NOMO-1 treated with DMSO at 0.1 percent for 48 hours (cell line): Measurements from ENCODE around the gene RPL6.
A peak's percentile ranks its signal among the peaks of the same experiment; 100 is the strongest.
"Not testable (repeated sequence)": the region's sequence is repeated elsewhere in the genome, so short reads cannot be mapped to it uniquely, and the experiment has no call there.

Source experiments
- DNase-seq: peaks from one replicate; lab custom pipeline; 2025; ENCODE audit not compliant: unreplicated experiment; lab: John Stamatoyannopoulos, UW

RPL6 gene

DNA sequence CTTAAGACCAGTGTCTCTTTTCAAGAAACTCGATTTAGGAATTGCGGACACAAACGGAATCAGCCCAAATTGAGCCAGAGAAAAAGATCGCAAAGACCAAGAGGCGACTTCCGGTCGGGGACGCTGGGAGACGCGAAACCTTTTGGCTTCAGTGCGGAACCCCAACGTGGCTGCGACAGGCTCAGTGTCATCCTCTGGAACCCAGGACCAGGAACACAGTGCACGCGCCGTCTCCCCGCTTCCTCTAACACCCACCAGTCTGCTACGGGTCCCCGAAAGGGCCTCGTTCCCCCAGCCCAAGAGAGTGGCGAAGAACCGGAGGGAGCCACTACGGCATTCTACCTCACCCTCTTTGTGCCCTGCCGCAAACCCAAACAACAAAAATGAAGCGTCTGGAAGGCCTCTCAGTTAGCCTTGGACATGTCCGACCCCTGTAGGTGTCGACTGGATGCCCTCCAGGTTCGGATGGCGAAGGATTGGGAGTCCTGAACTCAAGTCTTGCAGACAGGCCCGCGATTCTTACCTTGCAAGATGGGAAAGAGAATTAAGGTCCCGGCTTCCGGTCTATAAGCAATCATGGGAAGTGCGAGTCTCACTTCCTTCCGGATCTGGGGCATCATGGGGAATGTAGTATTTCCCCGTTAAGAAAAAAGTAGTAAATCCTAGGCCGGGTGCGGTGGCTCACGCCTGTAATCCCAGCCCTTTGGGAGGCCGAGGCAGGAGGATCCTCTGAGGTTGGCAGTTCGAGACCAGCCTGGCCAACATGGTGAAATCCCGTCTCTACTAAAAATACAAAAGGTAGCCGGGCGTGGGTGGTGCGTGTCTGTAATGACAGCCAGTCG is at the start of gene RPL6:
TSS of gene RPL6 (minus strand) at position 542 of the 842 bp plus-strand sequence. CDS start 949 bp downstream, outside the sequence.
- peak; percentile 93 for DNase-seq

DNA sequence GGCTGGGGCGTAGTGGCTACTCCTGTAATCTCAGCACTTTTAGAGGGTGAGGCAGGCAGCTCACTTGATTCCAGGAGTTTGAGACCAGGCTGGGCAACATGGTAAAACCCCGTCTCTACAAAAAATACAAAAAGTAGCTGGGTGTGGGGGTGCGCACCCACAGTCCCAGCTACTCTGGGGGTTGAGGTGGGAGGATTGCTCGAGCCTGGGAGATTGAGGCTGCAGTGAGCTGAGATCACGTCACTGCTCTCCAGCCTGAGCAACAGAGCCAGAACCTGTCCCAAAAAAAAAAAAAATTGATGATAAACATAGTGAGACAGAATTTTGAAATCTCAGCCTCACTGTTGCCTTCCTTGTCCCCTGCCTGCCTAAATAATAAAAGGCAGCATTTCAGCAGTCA is 49.3 kb upstream of the RPL6 start:
- no peak for DNase-seq

DNA sequence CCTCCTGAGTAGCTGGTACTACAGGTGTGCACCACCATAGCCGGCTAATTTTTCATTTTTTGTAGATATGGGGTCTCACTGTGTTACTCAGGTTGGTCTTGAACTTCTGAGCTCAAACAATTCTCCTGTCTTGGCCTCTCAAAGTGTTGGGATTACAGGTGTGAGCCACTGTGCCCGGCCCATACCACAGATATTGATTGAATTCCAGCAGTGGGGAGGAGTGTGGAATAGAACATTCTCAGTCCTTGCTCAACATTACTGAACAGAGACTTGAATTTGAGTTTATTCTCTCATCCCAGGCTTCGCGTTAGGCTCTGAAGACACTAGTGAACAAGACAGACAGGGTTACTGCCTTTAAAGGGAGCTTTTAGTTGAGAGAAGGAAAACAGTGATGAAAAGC is 48.9 kb upstream of the RPL6 start:
- DNase-seq, result no peak

DNA sequence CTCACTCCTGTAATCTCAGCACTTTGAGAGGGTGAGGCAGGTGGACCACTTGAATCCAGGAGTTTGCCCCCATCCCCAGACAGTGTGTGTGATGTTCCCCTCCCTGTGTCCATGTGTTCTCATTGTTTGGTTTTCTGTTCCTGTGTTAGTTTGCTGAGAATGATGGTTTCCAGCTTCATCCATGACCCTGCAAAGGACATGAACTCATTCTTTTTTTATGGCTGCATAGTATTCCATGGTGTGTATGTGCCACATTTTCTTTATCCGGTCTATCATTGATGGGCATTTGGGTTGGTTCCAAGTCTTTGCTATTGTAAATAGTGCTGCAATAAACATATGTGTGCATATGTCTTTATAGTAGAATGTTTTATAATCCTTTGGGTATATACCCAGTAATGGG is 47.7 kb upstream of the RPL6 start:
- DNase-seq, result not testable (repeated sequence)

DNA sequence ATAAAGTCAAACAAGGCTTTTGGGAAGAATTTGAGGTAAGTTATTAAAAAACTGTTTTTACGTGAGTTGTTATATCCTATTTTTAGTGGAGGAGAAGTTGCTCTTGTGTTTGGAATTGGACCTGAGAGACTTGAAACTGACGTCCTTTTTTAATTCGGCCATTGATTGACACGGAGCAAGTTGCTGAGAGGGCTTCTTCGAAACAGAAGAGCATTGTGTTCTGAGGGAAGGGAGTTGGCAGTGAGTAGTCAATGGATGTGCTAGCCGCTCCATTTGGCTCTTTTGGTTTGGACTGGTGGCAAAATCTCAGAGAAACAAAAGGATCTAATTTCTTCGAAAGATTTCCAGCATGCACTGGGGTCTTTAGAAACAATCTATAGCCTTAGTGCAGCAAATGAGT is 46.6 kb upstream of the RPL6 start:
- no peak for DNase-seq

DNA sequence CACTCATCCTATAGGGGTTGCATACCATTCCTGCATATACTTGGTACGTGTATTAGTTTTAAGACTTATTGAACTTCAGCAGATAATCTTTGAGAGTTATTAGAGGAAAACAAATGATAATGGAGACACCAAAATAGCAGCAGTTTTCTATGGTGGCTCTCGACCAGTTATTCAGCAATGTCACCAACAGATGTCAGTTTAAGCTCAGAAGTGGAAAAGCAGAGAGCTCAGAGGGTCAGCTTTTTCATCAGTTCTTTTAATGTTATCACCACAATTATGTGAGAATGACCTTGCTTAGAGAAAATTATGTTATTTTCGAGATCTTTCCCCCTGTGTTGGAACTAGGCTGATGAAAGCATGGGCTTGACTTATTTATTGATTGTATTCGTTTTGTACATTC is 41.3 kb upstream of the RPL6 start:
- no peak for DNase-seq

DNA sequence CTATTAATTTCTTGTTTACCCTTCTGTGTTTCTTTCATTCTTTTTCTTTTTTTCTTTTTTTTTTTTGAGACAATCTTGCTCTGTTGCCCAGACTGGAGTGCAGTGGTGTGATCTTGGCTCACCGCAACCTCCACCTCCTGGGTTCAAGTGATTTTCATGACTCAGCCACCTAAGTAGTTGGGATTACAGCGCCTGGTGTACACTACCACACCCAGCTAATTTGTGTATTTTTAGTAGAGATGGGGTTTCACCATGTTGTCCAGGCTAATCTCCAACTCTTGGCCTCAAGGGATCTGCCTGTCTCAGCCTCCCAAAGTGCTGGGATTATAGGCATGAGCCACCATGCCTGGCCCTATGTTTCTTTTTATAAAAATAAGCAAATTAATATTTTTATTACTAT is 38.8 kb upstream of the RPL6 start:
- not testable (repeated sequence) for DNase-seq

DNA sequence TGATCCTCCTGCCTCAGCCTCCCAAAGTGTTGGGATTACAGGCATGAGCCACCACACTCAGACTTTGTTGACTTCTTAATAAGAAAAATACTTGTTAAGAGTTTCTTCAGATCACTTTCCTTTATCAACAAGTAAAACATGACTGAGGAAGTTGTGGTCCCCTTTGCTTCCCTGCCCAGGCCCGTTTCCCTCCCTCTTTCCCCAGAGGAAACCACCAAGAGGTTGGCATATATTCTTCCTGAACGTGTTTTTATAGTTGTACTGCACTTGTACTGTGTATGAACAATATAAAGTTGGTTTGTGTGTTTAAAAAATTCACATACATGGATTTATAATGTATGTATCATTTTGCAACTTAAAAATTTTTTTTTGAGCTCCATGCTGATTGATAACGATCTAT is 37.7 kb upstream of the RPL6 start:
- no peak for DNase-seq

DNA sequence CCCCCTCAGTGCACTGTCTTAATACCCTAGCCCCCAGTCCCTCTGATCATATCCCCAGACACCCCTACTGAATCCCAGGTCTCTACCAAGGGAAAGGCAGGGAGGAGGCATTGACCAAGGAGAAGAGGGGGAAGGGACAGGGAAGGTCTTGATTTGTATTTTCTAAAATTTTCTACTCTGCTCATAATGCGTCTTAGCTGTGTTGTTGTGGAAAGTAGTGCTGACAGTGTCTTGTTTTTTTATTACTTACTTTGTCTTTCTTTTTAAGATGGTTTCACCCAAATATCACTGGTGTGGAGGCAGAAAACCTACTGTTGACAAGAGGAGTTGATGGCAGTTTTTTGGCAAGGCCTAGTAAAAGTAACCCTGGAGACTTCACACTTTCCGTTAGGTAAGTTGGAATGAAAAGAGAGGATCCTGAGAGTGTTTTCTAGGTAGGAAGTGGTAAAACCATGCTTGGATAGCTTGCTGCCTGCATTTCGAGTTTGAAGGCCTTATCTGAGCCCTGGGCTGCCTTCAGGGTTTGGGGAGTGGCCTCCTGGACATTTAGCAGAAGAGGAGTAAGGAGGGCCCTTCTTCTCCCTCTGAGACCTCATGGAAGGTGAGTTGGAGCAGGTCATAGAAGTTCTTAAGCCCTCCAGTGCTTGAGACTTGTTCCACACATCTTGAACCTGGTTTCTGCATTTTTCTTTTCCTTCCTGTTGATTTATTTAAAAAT is 36.8 kb upstream of the RPL6 start:
- no peak for DNase-seq

DNA sequence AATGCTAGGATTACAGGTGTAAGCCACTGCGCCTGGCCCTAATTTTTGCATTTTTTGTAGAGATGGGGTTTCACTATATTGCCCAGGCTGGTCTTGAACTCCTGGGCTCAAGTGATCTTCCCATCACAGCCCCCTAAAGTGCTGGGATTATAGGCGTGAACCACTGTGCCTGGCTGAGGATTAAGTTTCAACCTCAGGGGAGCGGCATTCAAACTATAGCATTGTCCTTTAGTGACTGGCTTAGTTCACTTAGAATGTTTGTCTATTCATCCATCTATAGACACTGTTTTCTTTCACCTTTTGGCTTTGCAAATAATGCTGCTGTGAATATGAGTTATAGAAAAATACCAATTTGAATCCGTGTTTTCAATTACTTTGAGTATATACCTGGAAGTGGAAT is 34.5 kb upstream of the RPL6 start:
- no peak for DNase-seq

DNA sequence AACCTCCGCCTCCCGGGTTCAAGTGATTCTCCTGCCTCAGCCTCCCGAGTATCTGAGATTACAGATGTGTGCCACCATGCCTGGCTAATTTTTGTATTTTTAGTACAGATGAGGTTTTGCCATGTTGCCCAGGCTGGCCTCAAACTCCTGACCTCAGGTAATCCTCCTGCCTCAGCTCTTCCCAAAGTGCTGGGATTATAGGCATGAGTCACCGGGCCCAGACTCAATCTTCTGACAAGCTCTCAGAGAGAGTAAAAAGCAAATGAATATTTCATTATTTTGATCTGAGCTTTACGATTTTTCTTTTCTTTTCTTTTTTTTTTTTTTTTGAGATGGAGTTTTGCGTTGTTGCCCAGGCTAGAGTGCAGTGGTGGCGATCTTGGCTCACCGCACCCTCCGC is 31.2 kb upstream of the RPL6 start:
- DNase-seq, result not testable (repeated sequence)

DNA sequence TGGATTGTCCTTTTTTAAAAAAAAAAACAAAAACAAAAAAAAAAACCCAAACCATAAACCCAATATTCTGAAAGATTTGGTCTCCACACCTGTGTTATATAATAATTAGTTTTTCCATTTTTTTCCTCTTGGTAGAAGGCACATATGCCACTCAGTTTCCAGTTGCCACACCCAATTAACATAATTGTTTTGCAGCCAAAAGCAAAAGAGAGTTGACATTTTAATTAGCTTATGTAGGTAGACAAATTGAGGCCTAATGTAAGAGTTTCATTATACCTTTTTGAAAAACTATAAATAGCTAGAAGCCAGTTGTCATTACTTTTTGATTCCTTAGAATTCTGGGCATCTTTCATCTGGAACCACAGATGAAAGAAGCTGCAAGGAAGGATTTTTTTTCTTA is 30.4 kb upstream of the RPL6 start:
- DNase-seq, result no peak

DNA sequence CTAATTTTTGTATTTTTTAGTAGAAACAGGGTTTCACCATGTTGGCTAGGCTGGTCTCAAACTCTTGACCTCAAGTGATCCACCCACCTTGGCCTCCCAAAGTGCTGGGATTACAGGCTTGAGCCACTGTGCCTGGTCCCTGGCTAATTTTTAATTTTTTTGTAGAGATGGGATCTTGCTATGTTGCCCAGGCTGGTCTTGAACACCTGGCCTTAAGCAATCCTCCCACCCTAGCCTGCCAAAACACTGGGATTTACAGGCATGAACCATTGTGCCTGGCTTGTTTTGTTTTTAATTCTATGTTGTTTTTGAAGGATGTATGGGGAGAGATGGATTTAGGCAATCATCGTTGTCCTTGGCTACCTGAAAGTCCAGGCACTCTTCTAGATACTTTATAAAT is 29.2 kb upstream of the RPL6 start:
- DNase-seq, result not testable (repeated sequence)

DNA sequence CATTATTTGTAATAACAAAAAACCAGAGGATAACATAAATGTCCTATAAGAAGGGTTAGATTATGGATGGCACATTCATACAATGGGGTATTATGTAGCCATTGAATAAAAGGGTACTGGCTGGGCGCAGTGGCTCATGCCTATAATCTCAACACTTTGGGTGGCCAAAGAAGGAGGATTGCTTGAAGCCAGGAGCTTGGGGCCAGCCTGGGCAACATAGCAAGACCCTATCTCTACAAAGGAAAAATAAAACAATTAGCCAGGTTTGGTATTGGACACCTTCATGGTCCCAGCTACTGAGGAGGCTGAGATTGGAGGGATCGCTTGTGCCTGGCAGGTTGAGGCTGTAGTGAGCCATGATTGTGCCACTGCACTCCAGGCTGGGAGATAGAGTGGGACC is 24.1 kb upstream of the RPL6 start:
- DNase-seq, result no peak

DNA sequence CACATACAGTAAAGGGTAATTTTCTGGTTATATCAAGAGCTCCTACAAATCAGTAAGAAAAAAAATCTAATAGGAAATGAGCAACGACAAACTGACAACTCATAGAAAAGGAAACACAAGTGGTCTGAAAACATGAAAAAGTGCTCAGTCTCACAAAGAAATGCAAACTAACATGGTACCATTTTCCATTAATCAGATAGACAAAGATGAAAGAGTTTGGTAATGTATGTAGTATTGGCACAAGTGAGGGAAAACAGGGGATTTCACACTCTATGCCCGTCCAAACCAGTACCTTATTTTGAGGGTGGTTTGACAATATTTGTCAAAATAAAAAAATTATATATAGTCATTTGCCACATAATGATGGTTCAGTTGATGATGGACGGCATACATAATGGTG is 22.6 kb upstream of the RPL6 start:
- DNase-seq, result no peak

DNA sequence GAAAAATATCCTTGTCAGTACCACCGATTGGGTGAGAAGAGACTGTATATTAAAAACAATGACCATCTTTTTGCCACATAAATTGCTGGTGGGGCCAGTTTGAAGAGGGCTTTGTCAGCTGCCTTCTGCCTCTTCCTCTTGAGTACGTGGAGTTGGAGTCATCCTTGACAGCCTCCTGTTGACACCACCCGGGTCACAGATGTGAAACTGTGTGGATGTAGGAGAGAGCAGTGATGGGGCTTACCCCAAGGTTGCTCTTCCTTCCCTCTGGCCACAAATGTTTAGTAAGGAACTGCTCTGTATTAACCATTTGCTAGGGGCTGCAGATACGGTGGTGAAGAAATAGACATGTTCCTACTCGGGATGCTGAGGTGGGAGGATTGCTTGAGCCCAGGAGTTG is 21.5 kb upstream of the RPL6 start:
- no peak for DNase-seq

DNA sequence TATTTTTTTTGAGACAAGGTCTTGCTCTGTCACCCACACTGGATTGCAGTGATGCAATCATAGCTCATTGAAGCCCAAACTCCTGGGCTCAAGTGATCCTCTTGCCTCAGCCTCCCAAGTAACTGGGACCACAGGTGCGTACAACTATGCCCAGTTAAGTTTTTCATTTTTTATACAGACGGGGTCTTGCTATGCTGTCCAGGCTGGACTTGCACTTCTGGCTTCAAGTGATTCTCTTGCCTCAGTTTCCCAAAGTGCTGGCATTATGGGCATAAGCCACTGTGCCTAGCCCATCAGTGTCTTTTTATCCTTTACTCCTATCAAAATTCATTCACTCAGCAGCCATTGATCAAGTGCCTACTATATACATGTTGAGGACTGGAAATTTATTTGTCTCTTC is 18.4 kb upstream of the RPL6 start:
- no peak for DNase-seq

DNA sequence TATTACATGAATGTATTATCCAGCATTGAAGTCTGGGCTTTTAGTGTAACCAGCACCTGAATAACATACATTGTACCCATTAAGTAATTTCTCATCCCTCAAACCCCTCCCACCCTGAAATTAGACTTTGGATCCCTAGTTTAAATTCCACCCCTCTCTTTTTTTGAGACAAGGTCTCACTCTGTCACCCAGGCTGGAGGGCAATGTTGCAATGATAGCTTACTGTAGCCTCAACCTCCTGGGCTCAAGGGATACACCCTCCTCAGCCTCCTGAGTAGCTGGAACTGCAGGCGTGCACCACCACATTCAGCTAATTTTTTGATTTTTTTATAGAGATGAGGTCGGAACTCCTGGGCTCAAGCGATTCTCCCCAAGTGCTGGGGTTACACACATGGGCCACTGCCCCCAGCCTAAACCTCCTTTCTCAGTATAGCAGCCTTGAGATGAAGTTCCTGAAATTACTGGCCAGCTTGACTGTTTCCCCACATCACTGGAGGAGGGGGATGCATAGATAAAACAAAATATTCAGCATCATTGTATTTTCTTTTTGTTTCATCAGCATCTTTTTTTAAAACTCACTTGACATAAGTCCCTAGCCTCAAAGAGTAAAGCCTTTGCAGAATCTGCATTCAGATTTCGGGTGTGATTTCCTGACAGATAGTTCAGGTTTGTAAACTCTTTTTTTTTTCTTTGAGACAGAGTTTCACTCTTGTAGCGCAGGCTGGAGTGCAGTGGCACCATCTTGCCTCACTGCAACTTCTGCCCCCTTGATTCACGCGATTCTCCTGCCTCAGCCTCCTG is 16.4 kb upstream of the RPL6 start:
- no peak for DNase-seq

DNA sequence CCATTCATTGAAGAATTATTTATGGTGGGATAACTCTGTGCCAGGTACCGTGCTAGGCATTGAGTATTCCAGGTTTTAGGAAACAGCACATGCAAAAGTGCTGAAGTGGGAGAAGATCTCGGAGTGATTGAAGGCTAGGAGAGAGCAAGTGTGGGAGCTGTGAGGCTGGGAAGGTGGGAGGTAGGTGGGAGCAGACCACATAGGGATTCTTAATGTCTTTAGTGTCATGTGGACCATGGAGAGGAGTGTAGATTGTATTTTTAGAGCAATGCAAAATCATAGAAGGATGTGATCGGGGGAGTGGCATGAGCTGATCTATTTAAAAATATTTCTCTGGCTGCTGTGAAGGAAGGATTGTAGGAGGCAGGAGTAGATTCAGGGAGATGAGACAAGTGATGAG is 14.7 kb upstream of the RPL6 start:
- no peak for DNase-seq

DNA sequence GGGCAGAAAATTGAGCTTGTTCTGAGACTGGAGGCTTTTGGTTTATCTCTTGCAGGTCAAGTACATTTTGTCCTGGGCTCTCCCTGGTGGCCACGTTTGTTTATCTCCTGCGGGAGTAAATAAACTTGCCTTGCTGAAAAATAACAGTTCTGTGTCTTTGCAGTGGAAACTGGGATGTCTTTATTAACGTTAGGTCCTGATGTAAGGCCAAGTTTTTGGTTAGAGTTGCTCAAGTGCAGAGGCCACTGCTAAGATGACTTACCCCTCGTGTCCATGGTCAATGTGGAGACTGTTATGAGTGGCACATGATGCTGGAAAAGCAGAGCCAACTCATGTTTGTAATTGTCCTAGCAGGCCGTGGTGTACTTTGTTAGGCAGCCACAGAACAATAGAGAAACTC is 13.1 kb upstream of the RPL6 start:
- DNase-seq, result no peak

DNA sequence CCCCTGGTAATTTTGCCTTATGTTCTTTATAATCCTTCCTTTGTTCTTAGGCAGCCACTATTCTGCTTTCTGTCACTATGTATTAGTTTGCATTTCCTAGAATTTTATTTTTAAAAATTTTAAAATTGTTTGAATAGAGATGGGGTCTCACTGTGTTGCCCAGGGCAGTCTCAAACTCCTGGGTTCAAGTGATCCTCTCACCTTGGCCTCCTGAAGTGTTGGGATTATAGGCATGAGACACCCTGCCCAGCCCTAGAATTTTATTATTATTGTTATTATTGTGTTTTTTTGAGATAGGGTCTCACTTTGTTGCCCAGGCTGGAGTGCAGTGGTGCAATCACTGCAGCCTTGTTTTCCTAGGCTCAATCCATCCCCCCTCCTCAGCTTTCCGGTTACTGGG is 12.0 kb upstream of the RPL6 start:
- no peak for DNase-seq

DNA sequence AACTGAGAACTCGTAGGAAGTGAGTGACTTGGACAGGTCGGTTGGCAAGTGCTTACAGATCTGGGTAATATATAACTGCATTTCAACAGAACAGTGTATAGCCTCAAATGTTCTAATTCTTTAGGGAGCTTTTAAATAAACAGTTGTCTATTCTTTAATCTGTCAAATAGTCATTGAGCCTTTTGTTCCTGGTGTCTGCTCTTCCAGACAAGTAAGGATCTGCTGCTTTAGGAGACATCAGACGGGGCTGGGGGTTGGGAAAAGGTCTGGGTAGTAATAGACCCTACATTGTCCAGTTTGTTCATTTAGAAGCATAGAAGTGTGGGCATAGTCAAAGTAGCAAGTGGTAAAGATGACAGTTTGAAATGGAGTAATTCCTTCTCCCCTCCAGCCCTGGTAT is 11.3 kb upstream of the RPL6 start:
- DNase-seq, result no peak
